Retinal pigment epithelial cell (primary cell): ENCODE data around the gene PIP4P1.

Experiments used
- DNase-seq: peaks from one replicate; pipeline ENCODE4 v3.0.0-alpha.2; 2010; ENCODE audit warnings: low read depth
- H3K4me3 ChIP-seq: 2 replicates; pipeline ENCODE4 v1.5.1; 2011; ENCODE audit warnings: mild to moderate bottlenecking, low read length, control low read depth, moderate library complexity
- CTCF ChIP-seq: conservative IDR thresholded peaks from 2 replicates; pipeline ENCODE4 v1.5.1; 2011; ENCODE audit warnings: low read depth, low read length, control low read depth, inconsistent platforms

Gene PIP4P1

GRCh38 chr14:20472536-20473169 is 11.4 kb upstream of the PIP4P1 start:
- DNase-seq = no peak
- TF ChIP-seq CTCF = no peak
- H3K4me3 ChIP-seq = no peak overlapping the region

- H3K4me3 ChIP-seq = peak overlapping the region; percentile 87
- no peak for DNase-seq
- TF ChIP-seq CTCF = no peak
Observed at GRCh38 chr14:20470603-20470901, 9.3 kb upstream of the PIP4P1 start.

GRCh38 chr14:20469890-20470602 is 8.8 kb upstream of the PIP4P1 start:
- peak overlapping the region; percentile 87 for H3K4me3 ChIP-seq
- no peak for TF ChIP-seq CTCF
- DNase-seq = no peak

GRCh38 chr14:20469242-20469889 is 8.1 kb upstream of the PIP4P1 start, which contains the start of gene PNP:
Gene PNP (plus strand): TSS chr14:20469406. CDS start chr14:20469525, 119 bp downstream.
- peak; percentile 67 for DNase-seq
- peak within 1 kb of the TSS; percentile 87 for H3K4me3 ChIP-seq
- TF ChIP-seq CTCF = no peak

- H3K4me3 ChIP-seq = peak overlapping the region; percentile 87
- no peak for DNase-seq
- no peak for TF ChIP-seq CTCF
Observed at GRCh38 chr14:20468764-20469241, 7.6 kb upstream of the PIP4P1 start.

GRCh38 chr14:20460458-20461224 is 593 bp downstream of the PIP4P1 start:
- DNase-seq = no peak
- peak overlapping the region; percentile 86 for H3K4me3 ChIP-seq

More at GRCh38 chr14:20460458-20461224, 593 bp downstream of the PIP4P1 start:
- TF ChIP-seq CTCF = no peak
